HUES6 (cell line): ENCODE results near the gene PGS1.

ENCODE experiments used
- H3K27ac ChIP-seq: 2 replicates; pipeline ENCODE4 v1.7.0; 2013; ENCODE audit warnings: low read depth, mild to moderate bottlenecking, low read length, inconsistent platforms
- H3K27me3 ChIP-seq: 2 replicates; pipeline ENCODE4 v1.6.1; 2013; ENCODE audit warnings: low read length; ENCODE audit not compliant: control insufficient read depth, insufficient read depth
- H3K36me3 ChIP-seq: 2 replicates; pipeline ENCODE4 v1.6.1; 2013; ENCODE audit warnings: low read length; ENCODE audit not compliant: control insufficient read depth, insufficient read depth
- H3K4me1 ChIP-seq: 2 replicates; pipeline ENCODE4 v1.6.1; 2013; ENCODE audit warnings: low read length; ENCODE audit not compliant: control insufficient read depth, insufficient read depth
- H3K4me3 ChIP-seq: 2 replicates; pipeline ENCODE4 v1.5.1; 2013; ENCODE audit warnings: low read depth, low read length
- H3K9ac ChIP-seq: one replicate; pipeline ENCODE4 v1.6.1; 2013; ENCODE audit warnings: mild to moderate bottlenecking, low read length
- H3K9me3 ChIP-seq: 2 replicates; pipeline ENCODE4 v1.6.1; 2013; ENCODE audit warnings: low read depth, low read length; ENCODE audit not compliant: control insufficient read depth, insufficient read depth

PGS1 gene

GRCh38 chr17:78422267-78422605 is 43.8 kb downstream of the PGS1 start:
- H3K9me3 ChIP-seq = no peaks in the 10 kb centered on the region
- peaks cover 10% of the 10 kb centered on the region for H3K4me1 ChIP-seq
- no peak overlapping the region for H3K27ac ChIP-seq
- peaks cover 85% of the 10 kb centered on the region for H3K36me3 ChIP-seq
- H3K9ac ChIP-seq = no peak overlapping the region
- H3K4me3 ChIP-seq = no peak overlapping the region
- no peaks in the 10 kb centered on the region for H3K27me3 ChIP-seq

DNA sequence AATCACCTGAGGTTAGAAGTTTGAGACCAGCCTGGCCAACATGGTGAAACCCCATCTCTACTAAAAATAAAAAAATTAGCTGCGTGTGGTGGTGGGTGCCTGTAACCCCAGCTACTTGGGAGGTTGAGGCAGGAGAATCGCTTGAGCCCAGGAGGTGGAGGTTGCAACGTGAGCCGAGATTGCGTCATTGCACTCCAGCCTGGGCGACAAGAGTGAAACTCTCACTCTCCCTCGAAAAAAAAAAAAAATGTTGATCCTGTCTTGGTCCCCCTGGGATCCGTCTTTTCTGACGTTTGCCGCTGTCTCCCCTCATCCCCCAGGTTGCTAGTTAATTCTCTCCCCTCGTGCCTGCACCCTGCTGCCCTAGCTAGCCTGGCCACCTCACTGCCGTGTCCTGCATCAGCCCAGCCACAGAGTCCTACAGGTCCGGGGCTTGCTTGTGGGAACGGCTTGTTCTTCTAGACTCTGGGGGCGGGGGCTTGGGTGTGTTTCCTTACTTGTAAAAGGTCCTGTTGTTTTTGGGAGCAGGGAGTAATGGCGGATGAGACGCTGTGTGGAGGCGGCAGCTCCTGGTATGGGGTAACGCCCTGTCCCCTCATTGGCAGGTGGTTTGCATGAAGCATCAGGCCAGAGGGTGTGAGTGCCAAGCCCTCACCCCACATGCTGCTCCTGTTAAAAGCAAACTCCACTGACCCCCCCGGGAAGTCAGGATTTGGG is 44.6 kb downstream of the PGS1 start:
- Histone ChIP-seq H3K9me3 (no peaks in the 10 kb centered on the region), H3K9ac (no peak overlapping the region), H3K4me3 (no peak overlapping the region), H3K27me3 (no peaks in the 10 kb centered on the region), H3K27ac (no peak overlapping the region; the same call in 1 of the 2 replicates), H3K36me3 (peaks cover 84% of the 10 kb centered on the region), H3K4me1 (peaks cover 10% of the 10 kb centered on the region)

DNA sequence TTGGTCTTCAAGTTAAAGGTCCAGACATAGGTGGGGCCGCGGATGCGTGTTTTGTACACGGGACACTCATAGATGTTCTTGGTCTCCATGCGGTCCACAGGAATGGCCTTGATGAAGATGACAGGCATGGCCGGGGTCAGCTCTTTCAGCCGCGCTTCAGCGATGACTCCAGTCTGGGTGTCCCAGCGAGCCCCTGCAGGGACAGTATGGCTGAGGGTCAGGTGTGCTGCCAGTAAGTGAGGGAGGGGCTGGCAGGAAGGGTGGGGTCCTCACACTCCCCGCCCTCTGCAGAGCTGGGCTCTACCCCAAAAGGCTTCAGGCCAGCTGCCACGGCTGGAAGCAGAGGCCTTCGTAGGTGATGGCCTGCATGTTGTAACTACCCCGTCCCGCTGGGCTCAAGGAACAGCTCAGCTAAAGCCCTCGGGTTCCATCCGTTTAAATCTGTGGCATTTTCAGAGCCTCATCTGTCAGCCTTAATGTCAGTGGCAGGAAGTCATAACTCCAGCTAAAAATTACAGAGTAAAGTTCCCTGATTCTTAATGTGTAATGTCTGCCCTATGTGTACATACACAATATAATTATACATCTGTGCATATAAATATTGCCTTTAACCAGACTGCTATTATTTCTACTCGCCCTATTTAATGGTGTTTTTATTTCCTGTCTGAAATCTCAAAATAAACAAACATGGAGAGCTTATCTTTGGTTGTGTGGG is 45.7 kb downstream of the PGS1 start:
- Histone ChIP-seq H3K4me3 (no peak overlapping the region), H3K27ac (no peak overlapping the region), H3K9ac (no peak overlapping the region), H3K27me3 (no peaks in the 10 kb centered on the region), H3K9me3 (no peaks in the 10 kb centered on the region), H3K4me1 (peaks cover 10% of the 10 kb centered on the region), H3K36me3 (peaks cover 77% of the 10 kb centered on the region)

- no peaks in the 10 kb centered on the region for H3K27me3 ChIP-seq
- H3K27ac ChIP-seq = no peak overlapping the region
- no peak overlapping the region for H3K4me3 ChIP-seq
- H3K9ac ChIP-seq = no peak overlapping the region
- H3K9me3 ChIP-seq = no peaks in the 10 kb centered on the region
- peaks cover 70% of the 10 kb centered on the region for H3K36me3 ChIP-seq
- peaks cover 10% of the 10 kb centered on the region for H3K4me1 ChIP-seq
These were observed 47.0 kb downstream of the PGS1 start for GRCh38 chr17:78425429-78425828.

DNA sequence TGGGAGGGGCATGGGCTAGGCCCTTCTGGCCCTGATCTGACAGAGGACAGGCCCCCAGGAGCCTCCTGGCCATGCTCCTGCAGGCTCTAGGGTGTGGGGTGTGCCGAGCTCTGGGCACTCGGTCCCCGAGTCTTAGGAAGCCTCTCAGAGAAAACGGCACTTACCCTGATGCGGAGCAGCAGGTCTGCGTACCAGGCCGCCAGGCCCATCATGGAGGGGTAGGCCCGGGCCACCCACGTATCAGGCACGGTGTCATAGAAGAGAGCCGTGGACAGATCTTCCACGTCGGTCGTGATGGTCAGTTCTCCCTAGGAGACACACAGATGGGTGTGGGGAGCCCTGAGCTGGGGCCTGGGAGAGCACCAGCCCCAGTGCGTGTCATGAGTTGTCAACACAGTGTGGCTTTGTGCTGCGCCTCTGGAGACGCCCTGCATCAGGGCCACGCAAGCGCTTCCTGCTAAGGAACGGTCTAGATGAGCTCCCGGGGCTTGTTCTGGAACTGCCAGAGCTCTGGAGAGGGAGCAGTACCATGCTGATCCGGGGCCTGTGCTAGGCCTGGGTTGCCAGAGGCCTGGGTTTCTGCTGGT is 47.9 kb downstream of the PGS1 start:
- H3K9ac ChIP-seq = no peak overlapping the region
- H3K9me3 ChIP-seq = no peaks in the 10 kb centered on the region
- peaks cover 60% of the 10 kb centered on the region for H3K36me3 ChIP-seq
- H3K27me3 ChIP-seq = no peaks in the 10 kb centered on the region
- no peak overlapping the region for H3K4me3 ChIP-seq
- H3K4me1 ChIP-seq = peaks cover 6% of the 10 kb centered on the region
- no peak overlapping the region for H3K27ac ChIP-seq

DNA sequence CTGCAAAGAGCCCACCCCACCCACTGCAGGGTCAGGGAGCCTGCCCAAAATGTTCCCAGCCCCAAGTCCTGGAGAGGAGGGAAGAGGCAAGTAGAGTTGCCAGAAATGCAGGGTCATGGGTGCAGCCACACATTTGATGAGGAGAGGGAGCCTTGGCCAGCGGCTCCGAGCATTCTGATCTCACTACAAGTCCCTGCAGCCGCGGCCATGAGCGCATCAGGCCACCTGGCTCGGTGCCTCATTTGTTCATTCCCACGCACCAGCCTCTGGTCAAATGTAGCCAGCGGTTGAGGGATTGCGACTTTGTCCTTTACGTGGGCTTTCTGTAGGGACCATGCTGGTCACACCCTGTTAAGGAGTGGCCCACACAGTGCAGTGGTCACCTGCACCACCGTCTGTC is 48.7 kb downstream of the PGS1 start:
- no peak overlapping the region for H3K27ac ChIP-seq
- H3K4me1 ChIP-seq = peaks cover 3% of the 10 kb centered on the region; the same call in 1 of the 2 replicates
- H3K36me3 ChIP-seq = peaks cover 57% of the 10 kb centered on the region
- H3K4me3 ChIP-seq = no peak overlapping the region
- H3K9ac ChIP-seq = no peak overlapping the region
- H3K27me3 ChIP-seq = no peaks in the 10 kb centered on the region
- H3K9me3 ChIP-seq = no peaks in the 10 kb centered on the region

- H3K9ac ChIP-seq = no peak overlapping the region
- H3K36me3 ChIP-seq = peaks cover 47% of the 10 kb centered on the region
- H3K4me1 ChIP-seq = no peaks in the 10 kb centered on the region
- no peak overlapping the region for H3K4me3 ChIP-seq
- no peaks in the 10 kb centered on the region for H3K27me3 ChIP-seq
- no peak overlapping the region for H3K27ac ChIP-seq
- no peaks in the 10 kb centered on the region for H3K9me3 ChIP-seq
These were observed 49.7 kb downstream of the PGS1 start for GRCh38 chr17:78428025-78428575.

- H3K36me3 ChIP-seq = peaks cover 38% of the 10 kb centered on the region
- no peaks in the 10 kb centered on the region for H3K4me1 ChIP-seq
- H3K4me3 ChIP-seq = no peak overlapping the region
- H3K9ac ChIP-seq = no peak overlapping the region
- H3K27me3 ChIP-seq = no peaks in the 10 kb centered on the region
- H3K27ac ChIP-seq = no peak overlapping the region
- H3K9me3 ChIP-seq = no peaks in the 10 kb centered on the region
These were observed 50.6 kb downstream of the PGS1 start for GRCh38 chr17:78428836-78429617.

- Histone ChIP-seq H3K27me3 (no peaks in the 10 kb centered on the region), H3K4me1 (no peaks in the 10 kb centered on the region), H3K9me3 (no peaks in the 10 kb centered on the region), H3K27ac (no peak overlapping the region), H3K9ac (no peak overlapping the region), H3K4me3 (no peak overlapping the region), H3K36me3 (peaks cover 32% of the 10 kb centered on the region)
These were observed 51.2 kb downstream of the PGS1 start for GRCh38 chr17:78429618-78429995.

DNA sequence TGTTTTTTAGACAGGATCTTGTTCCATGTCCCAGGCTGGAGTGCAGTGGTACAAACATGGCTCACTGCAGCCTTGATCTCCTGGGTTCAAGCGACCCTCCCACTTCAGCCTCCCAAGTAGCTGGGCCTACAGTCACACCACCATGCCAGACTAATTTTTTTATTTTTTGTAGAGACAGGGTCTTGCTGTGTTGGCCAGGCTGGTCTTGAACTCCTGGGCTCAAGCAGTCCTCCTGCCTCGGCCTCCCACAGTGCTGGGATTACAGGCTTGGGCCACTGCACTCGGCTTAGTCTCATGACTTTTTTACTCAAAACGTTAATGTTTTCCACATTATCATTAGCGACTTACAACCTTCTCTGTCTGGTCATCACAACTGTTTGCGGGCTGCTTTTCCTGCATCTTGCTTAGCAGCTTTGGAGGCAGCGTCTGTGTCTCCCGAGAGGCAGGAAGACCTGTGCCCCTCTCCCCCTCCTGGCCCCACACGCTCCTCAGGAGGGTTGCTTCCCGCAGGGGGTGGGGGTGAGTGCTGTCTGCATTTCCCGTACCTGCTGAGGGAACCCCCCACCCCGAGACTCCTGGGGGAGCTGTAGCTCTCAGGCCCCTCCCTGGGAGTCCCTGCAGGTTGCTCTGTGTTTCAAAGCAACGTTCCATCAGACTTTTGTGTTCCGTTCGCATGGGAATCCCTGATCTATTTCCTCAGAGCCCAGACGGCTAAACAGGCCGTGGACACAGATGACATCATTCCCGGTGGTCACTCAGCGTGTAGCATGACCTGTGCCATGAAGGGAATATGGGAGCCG is 52.6 kb downstream of the PGS1 start:
- Histone ChIP-seq H3K27ac (no peak overlapping the region), H3K4me1 (no peaks in the 10 kb centered on the region), H3K4me3 (no peak overlapping the region), H3K9me3 (no peaks in the 10 kb centered on the region), H3K36me3 (peaks cover 20% of the 10 kb centered on the region), H3K27me3 (no peaks in the 10 kb centered on the region), H3K9ac (no peak overlapping the region)
